Spinal cord (tissue), 10 donors: ENCODE measurements around the gene HSPBP1. TPM values are rescaled to one million over a fixed set of nuclear protein-coding genes. Genes with fewer than 3 reads are reported as not detected.

Source experiments
- DNase-seq, 6 donors: peaks; one replicate each; pipeline versions ENCODE4 v3.0.0 to v3.0.0-alpha.2; 2013 to 2015; ENCODE audit warnings: low spot score in 6 of 6, low read depth in 4 of 6
- H3K27ac ChIP-seq: one replicate; pipeline ENCODE4 v1.5.1; 2013; ENCODE audit warnings: low read depth, low read length, control low read depth
- H3K27me3 ChIP-seq: one replicate; pipeline ENCODE4 v1.6.1; 2013; ENCODE audit warnings: low read length; ENCODE audit not compliant: control insufficient read depth, insufficient read depth
- H3K36me3 ChIP-seq: one replicate; pipeline ENCODE4 v1.6.1; 2013; ENCODE audit warnings: low read length; ENCODE audit not compliant: control insufficient read depth, insufficient read depth
- H3K4me1 ChIP-seq: one replicate; pipeline ENCODE4 v1.6.1; 2013; ENCODE audit warnings: low read length; ENCODE audit not compliant: control insufficient read depth, insufficient read depth
- H3K4me3 ChIP-seq: one replicate; pipeline ENCODE4 v1.5.1; 2013; ENCODE audit warnings: low read depth, low read length, control low read depth
- H3K9me3 ChIP-seq: one replicate; pipeline ENCODE4 v1.6.1; 2013; ENCODE audit warnings: low read length; ENCODE audit not compliant: control insufficient read depth, insufficient read depth
- WGBS: methylation state at CpG from one replicate; pipeline ENCODE4 v1.1.5; 2013; ENCODE audit warnings: missing lambda C conversion rate; ENCODE audit not compliant: insufficient coverage; 5-methylcytosine and 5-hydroxymethylcytosine counted together
- polyA plus RNA-seq, 2 donors: library from polyadenylated mRNA; unstranded; fragments of 120-200 nt; gene quantifications; one replicate each; pipeline ENCODE4 v1.2.1, GENCODE V29; 2013; ENCODE audit not compliant: insufficient read length in 2 of 2
- total RNA-seq, 2 donors: library from RNA; depleted of rRNA in 1 of 2; stranded (reverse); fragments of 120-200 nt in 1 of 2; fragments of >200 nt in 1 of 2; gene quantifications; one replicate each; pipeline versions ENCODE4 v1.2.3 to v1.2.4, GENCODE V29; 2013 to 2014
- donor health status: healthy.

HSPBP1 gene
- total and polyA plus RNA-seq, 4 donors: 19.6 to 71.4 (median 46.1) TPM

- H3K27ac ChIP-seq: no peak overlapping the region
- DNase-seq: no peak
- WGBS: 98% methylated on average over 9 of the region's 12 CpGs
- H3K4me1 ChIP-seq: no peaks in the 10 kb centered on the region
- peaks cover 46% of the 10 kb centered on the region for H3K36me3 ChIP-seq
- no peaks in the 10 kb centered on the region for H3K9me3 ChIP-seq
- no peak overlapping the region for H3K4me3 ChIP-seq
- no peaks in the 10 kb centered on the region for H3K27me3 ChIP-seq
Observed at GRCh38 chr19:55265723-55266386, 14.1 kb downstream of the HSPBP1 start.

DNA sequence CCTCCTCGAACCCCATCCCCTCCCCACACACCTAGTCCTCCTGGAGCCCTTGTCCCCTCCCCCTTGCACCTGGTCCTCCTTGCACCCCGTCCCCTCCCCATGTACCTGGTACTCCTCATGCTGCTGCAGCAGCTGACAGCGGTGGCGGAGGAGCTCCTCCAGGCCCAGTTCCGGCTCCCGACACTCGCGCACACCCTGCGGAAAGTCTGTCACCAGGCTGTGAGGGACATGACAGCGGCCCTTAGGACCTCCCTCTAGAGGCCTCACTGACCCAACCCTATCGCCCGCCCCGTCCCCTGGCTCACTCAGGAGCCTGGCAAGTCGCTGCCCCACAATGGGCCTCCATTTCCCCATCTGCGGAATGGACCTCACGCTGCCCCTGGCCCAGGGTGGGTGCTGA is 14.7 kb downstream of the HSPBP1 start:
- 93% methylated on average over 16 of the region's 16 CpGs for WGBS
- no peak for DNase-seq
- peaks cover 39% of the 10 kb centered on the region for H3K36me3 ChIP-seq
- peaks cover under 1% of the 10 kb centered on the region for H3K4me1 ChIP-seq
- H3K9me3 ChIP-seq: no peaks in the 10 kb centered on the region
- no peaks in the 10 kb centered on the region for H3K27me3 ChIP-seq
- no peak overlapping the region for H3K27ac ChIP-seq
- no peak overlapping the region for H3K4me3 ChIP-seq

- Histone ChIP-seq H3K4me3 (no peak overlapping the region), H3K9me3 (no peaks in the 10 kb centered on the region), H3K27me3 (no peaks in the 10 kb centered on the region), H3K27ac (no peak overlapping the region), H3K4me1 (peaks cover 7% of the 10 kb centered on the region), H3K36me3 (peaks cover 34% of the 10 kb centered on the region)
- no CpG with 5 or more reads among the region's 5 CpGs for WGBS
- DNase-seq: no peak
Observed at GRCh38 chr19:55264531-55264930, 15.4 kb downstream of the HSPBP1 start.

GRCh38 chr19:55262359-55262758 is 17.6 kb downstream of the HSPBP1 start:
- no peaks in the 10 kb centered on the region for H3K27me3 ChIP-seq
- WGBS: 97% methylated on average over 9 of the region's 9 CpGs

DNA sequence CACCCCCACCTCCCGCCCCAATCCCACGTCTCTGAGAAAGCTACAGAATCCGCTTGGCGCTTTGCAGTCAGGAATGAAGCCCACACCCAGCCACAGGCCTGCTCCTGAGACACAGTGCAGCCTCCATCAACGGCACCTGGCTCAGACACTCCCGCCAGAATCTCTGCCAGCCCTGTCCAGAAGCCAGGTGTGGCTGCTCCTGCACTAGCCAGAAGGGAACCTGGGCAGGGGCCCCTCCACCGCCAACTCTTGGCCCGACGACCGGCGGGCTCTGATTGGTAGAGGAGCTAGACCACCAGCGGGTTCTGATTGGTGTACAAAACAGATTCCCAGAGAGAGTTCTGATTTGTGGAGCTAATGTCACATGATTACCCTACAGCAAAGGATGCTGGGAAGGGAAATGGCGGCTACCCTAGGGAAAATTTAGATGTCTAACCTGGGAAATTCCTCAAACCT is 18.2 kb downstream of the HSPBP1 start:
- no peak overlapping the region for H3K4me3 ChIP-seq
- no peak for DNase-seq
- H3K4me1 ChIP-seq: peaks cover 24% of the 10 kb centered on the region
- H3K27ac ChIP-seq: no peak overlapping the region
- H3K27me3 ChIP-seq: no peaks in the 10 kb centered on the region
- H3K36me3 ChIP-seq: peaks cover 35% of the 10 kb centered on the region
- 79% methylated on average over 11 of the region's 13 CpGs for WGBS
- H3K9me3 ChIP-seq: no peaks in the 10 kb centered on the region

More at GRCh38 chr19:55262359-55262758, 17.6 kb downstream of the HSPBP1 start:
- Histone ChIP-seq H3K27ac (no peak overlapping the region), H3K4me3 (no peak overlapping the region), H3K36me3 (peaks cover 34% of the 10 kb centered on the region), H3K4me1 (peaks cover 17% of the 10 kb centered on the region), H3K9me3 (no peaks in the 10 kb centered on the region)
- DNase-seq: no peak

GRCh38 chr19:55259540-55260210 is 20.2 kb downstream of the HSPBP1 start:
- DNase-seq: no peak
- Histone ChIP-seq H3K4me1 (peaks cover 43% of the 10 kb centered on the region), H3K9me3 (no peaks in the 10 kb centered on the region), H3K4me3 (peak overlapping the region; percentile 52), H3K36me3 (peaks cover 28% of the 10 kb centered on the region), H3K27me3 (no peaks in the 10 kb centered on the region), H3K27ac (peak overlapping the region; percentile 95)
- 27% methylated on average over 28 of the region's 29 CpGs for WGBS

DNA sequence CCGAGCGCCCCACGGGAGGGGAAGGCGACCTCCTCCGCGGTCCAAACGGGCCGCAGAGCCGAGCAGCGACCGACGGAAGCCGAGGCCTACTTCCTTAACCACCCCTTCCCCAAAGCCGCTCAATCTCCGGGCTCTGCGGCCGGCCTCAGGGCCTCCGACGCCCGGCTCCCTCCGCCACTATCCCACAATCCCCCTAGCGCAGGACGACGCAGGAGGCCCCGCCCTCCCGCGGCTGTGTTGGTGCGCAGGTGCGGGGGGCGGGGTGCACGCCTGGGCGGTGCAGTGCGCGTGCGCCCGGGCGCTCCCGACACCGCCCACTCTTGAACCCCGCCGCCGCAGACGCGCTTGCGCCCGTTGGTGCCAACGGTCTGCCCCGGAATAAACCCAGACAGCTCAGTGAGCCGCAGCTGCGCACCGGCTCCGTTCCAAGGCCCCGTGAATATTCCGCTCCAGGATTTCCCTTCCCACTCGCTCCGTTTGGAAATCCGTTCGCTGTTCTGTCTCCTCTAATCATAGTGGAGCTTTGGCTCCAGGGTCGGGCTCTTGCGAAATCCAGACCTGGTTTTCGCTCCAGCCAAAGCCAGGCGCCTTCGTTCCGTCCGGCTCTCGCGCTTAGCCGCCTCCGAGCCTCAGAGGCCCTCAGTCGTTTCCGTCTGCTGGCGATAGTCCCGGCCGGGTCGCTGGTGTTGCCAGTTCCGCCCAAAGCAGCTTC is 20.9 kb downstream of the HSPBP1 start, which contains the start of gene PPP6R1:
Gene PPP6R1, minus strand, starts transcription at position 190 of the 712 bp plus-strand sequence. CDS start 11,914 bp downstream, outside the sequence.
- H3K4me3 ChIP-seq: peak within 1 kb of the TSS; percentile 83
- DNase-seq: peak; percentile 99 to 100 (median 100)
- WGBS: under 1% methylated on average over 76 of the region's 76 CpGs
- peaks cover 33% of the 10 kb centered on the region for H3K36me3 ChIP-seq
- no peaks in the 10 kb centered on the region for H3K9me3 ChIP-seq
- H3K27me3 ChIP-seq: no peaks in the 10 kb centered on the region
- H3K4me1 ChIP-seq: peaks cover 46% of the 10 kb centered on the region
- H3K27ac ChIP-seq: peak within 1 kb of the TSS; percentile 95

DNA sequence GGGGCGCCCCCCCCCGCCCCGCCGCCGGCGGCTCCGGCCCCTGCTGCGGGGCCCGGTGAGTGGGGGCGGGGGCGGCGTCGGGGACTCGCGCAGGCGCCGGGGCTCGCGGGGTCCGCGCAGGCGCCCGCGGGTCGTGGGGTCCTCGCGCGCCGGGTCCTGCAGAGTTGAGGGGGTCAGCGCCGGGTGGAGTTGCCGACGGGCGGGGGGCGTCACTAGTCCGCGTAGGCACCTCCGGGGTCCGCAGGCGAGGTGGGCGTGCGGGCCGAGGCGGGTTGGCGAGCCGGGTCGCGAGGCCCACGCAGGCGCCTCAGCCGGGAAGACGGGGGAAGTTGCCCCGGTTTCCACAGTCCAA is 21.5 kb downstream of the HSPBP1 start:
- peak overlapping the region; percentile 95 for H3K27ac ChIP-seq
- no peaks in the 10 kb centered on the region for H3K9me3 ChIP-seq
- H3K4me3 ChIP-seq: peak overlapping the region; percentile 83
- peak in 2 of 6 donors; percentile 42 to 80 for DNase-seq
- H3K4me1 ChIP-seq: peaks cover 46% of the 10 kb centered on the region
- peaks cover 36% of the 10 kb centered on the region for H3K36me3 ChIP-seq
- 0% methylated on average over 53 of the region's 53 CpGs for WGBS
- no peaks in the 10 kb centered on the region for H3K27me3 ChIP-seq

DNA sequence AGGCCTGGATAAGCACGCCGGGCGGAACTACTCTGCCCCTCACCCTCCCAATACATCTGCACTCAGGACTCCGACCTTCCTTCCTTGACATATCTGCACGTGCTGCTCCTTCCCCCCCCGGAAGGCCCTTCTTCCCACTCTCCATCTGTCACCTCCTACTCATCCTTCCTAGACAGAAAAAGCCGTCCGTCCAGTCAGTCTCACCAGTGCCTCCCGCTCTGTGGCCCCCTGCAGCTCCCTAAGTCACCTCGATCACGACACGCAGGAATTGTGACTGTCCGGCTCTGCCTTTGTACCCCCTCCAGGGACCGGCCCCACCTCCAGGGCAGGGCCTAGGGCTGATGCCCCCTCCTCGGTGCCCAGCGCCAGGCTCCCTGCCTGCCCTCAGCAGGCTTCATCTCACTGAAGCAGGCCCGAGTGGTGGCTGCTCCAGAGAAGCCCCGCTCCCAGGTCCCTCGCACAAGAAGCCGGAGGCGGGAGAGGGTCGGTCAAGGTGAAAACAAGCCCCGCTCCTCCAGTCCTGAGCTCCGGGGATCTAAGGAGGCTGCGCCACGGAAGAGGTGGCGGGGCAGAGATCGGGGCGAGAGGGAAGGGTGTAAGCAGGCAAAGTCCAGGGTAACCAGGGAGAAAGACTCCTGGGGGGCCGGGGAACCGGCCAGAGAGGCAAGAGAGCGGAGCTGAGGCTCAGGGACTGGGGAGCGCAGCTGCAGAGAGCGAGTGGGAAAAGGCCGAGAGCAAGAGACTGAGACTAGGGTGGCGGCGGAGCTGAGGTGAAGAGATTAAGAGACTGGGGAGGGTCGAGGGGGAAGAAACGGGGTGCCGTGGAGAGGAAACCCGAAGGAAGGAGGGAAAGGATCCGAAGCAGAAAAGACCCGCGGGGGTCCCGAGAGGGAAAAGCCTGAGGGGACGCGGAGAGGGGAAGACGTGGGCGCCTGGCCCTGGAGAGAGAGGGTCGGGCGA is 22.2 kb downstream of the HSPBP1 start:
- no peaks in the 10 kb centered on the region for H3K27me3 ChIP-seq
- peak in 2 of 6 donors; percentile 16 to 29 for DNase-seq
- no peak overlapping the region for H3K27ac ChIP-seq
- H3K9me3 ChIP-seq: no peaks in the 10 kb centered on the region
- peaks cover 43% of the 10 kb centered on the region for H3K36me3 ChIP-seq
- H3K4me3 ChIP-seq: peak overlapping the region; percentile 75
- peaks cover 50% of the 10 kb centered on the region for H3K4me1 ChIP-seq
- WGBS: 5% methylated on average over 50 of the region's 51 CpGs
